ENCODE results near the gene ADGRV1. TPM values are rescaled to one million over a fixed set of nuclear protein-coding genes. Genes with fewer than 3 reads are reported as not detected.
"Not testable (repeated sequence)": the region's sequence is repeated elsewhere in the genome, so short reads cannot be mapped to it uniquely, and the experiment has no call there.

The ADGRV1 gene
- total and polyA plus RNA-seq, 7 experiments from 2014 or later, result 0.32 to 1.1 TPM; not detected in 5

GRCh38 chr5:90675222-90675621 lies 116.6 kb downstream of the ADGRV1 start:
- H3K36me3 ChIP-seq (ENCODE audit: control insufficient read depth in 2 of 3, insufficient read depth in 3 of 3, low read length in 3 of 3), result no peaks in the 10 kb centered on the region
- ChIA-PET POLR2A (no interaction called here), CTCF (no interaction called here)
- no peaks in the 10 kb centered on the region for H3K9me3 Mint-ChIP-seq
- H3K4me1 Mint-ChIP-seq, result no peaks in the 10 kb centered on the region
- no peak for DNase-seq
- H3K27ac Mint-ChIP-seq, result no peak overlapping the region
- intact Hi-C loops (cut with micrococcal nuclease), result no loop called here
- H3K27me3 Mint-ChIP-seq, result peaks cover 0 to 7% (median 0%) of the 10 kb centered on the region in 5 donors
- H3K36me3 Mint-ChIP-seq, result no peaks in the 10 kb centered on the region
- H3K9me3 ChIP-seq (ENCODE audit: control insufficient read depth in 2 of 3, low read length in 3 of 3), result no peaks in the 10 kb centered on the region
- H3K4me1 ChIP-seq (ENCODE audit: control insufficient read depth in 2 of 2, insufficient read depth in 2 of 2, low read length in 2 of 2), result no peaks in the 10 kb centered on the region
- no peak overlapping the region for H3K27ac ChIP-seq (ENCODE audit: low read depth, low read length)
- no peak overlapping the region for H3K4me3 ChIP-seq (ENCODE audit: low read length)
- no peak for ATAC-seq
- H3K27me3 ChIP-seq (ENCODE audit: control insufficient read depth in 2 of 2, insufficient read depth in 2 of 2, low read length in 2 of 2), result no peaks in the 10 kb centered on the region
- no peak overlapping the region for H3K4me3 Mint-ChIP-seq

GRCh38 chr5:90680921-90681563 lies 122.4 kb downstream of the ADGRV1 start:
- DNase-seq, result no peak
- Mint-ChIP-seq H3K9me3 (peaks cover 0 to 5% (median 0%) of the 10 kb centered on the region in 11 donors), H3K27me3 (no peaks in the 10 kb centered on the region), H3K36me3 (no peaks in the 10 kb centered on the region), H3K4me3 (no peak overlapping the region), H3K4me1 (no peaks in the 10 kb centered on the region), H3K27ac (no peak overlapping the region)
- Histone ChIP-seq H3K27ac (ENCODE audit: low read depth, low read length) (no peak overlapping the region), H3K9me3 (ENCODE audit: control insufficient read depth in 2 of 3, low read length in 3 of 3) (no peaks in the 10 kb centered on the region), H3K36me3 (ENCODE audit: control insufficient read depth in 2 of 3, insufficient read depth in 3 of 3, low read length in 3 of 3) (no peaks in the 10 kb centered on the region), H3K4me1 (ENCODE audit: control insufficient read depth in 2 of 2, insufficient read depth in 2 of 2, low read length in 2 of 2) (no peaks in the 10 kb centered on the region), H3K27me3 (ENCODE audit: control insufficient read depth in 2 of 2, insufficient read depth in 2 of 2, low read length in 2 of 2) (no peaks in the 10 kb centered on the region), H3K4me3 (ENCODE audit: low read length) (no peak overlapping the region)
- intact Hi-C loops (cut with micrococcal nuclease), result no loop called here
- ChIA-PET POLR2A (no interaction called here), CTCF (no interaction called here)
- ATAC-seq, result no peak

- ChIA-PET POLR2A (no interaction called here), CTCF (no interaction called here)
- no peaks in the 10 kb centered on the region for H3K36me3 ChIP-seq (ENCODE audit: control insufficient read depth in 2 of 3, insufficient read depth in 3 of 3, low read length in 3 of 3)
- no peaks in the 10 kb centered on the region for H3K27me3 ChIP-seq (ENCODE audit: control insufficient read depth in 2 of 2, insufficient read depth in 2 of 2, low read length in 2 of 2)
- DNase-seq (no peak), ATAC-seq (no peak)
- Mint-ChIP-seq H3K4me3 (no peak overlapping the region), H3K36me3 (no peaks in the 10 kb centered on the region), H3K27me3 (no peaks in the 10 kb centered on the region), H3K9me3 (peaks cover 0 to 5% (median 2%) of the 10 kb centered on the region in 11 donors), H3K4me1 (no peaks in the 10 kb centered on the region), H3K27ac (no peak overlapping the region)
- H3K4me1 ChIP-seq (ENCODE audit: control insufficient read depth in 2 of 2, insufficient read depth in 2 of 2, low read length in 2 of 2), result no peaks in the 10 kb centered on the region
- H3K27ac ChIP-seq (ENCODE audit: low read depth, low read length), result no peak overlapping the region
- no peaks in the 10 kb centered on the region for H3K9me3 ChIP-seq (ENCODE audit: control insufficient read depth in 2 of 3, low read length in 3 of 3)
- H3K4me3 ChIP-seq (ENCODE audit: low read length), result no peak overlapping the region
- intact Hi-C loops (cut with micrococcal nuclease), result no loop called here
These were observed 123.7 kb downstream of the ADGRV1 start for GRCh38 chr5:90682278-90682677.

- Mint-ChIP-seq H3K4me1 (no peaks in the 10 kb centered on the region), H3K27ac (no peak overlapping the region), H3K9me3 (peaks cover 0 to 7% (median 3%) of the 10 kb centered on the region in 11 donors), H3K4me3 (no peak overlapping the region), H3K27me3 (peaks cover 0 to 2% (median 0%) of the 10 kb centered on the region in 5 donors), H3K36me3 (no peaks in the 10 kb centered on the region)
- Histone ChIP-seq H3K27me3 (ENCODE audit: control insufficient read depth in 2 of 2, insufficient read depth in 2 of 2, low read length in 2 of 2) (no peaks in the 10 kb centered on the region), H3K4me3 (ENCODE audit: low read length) (no peak overlapping the region), H3K9me3 (ENCODE audit: control insufficient read depth in 2 of 3, low read length in 3 of 3) (no peaks in the 10 kb centered on the region), H3K4me1 (ENCODE audit: control insufficient read depth in 2 of 2, insufficient read depth in 2 of 2, low read length in 2 of 2) (no peaks in the 10 kb centered on the region), H3K36me3 (ENCODE audit: control insufficient read depth in 2 of 3, insufficient read depth in 3 of 3, low read length in 3 of 3) (no peaks in the 10 kb centered on the region), H3K27ac (ENCODE audit: low read depth, low read length) (no peak overlapping the region)
- DNase-seq, result no peak
- intact Hi-C loops (cut with micrococcal nuclease), result no loop called here
- POLR2A ChIA-PET, result no interaction called here
- CTCF ChIA-PET, result no interaction called here
- no peak for ATAC-seq
These were observed 126.9 kb downstream of the ADGRV1 start for GRCh38 chr5:90685425-90686022.

- ATAC-seq; H3K4me1 Mint-ChIP-seq; H3K36me3 Mint-ChIP-seq; DNase-seq; H3K27me3 ChIP-seq (ENCODE audit: control insufficient read depth in 2 of 2, insufficient read depth in 2 of 2, low read length in 2 of 2); intact Hi-C loops (cut with micrococcal nuclease); POLR2A ChIA-PET; H3K27ac Mint-ChIP-seq; H3K36me3 ChIP-seq (ENCODE audit: control insufficient read depth in 2 of 3, insufficient read depth in 3 of 3, low read length in 3 of 3); H3K27ac ChIP-seq (ENCODE audit: low read depth, low read length); H3K4me3 ChIP-seq (ENCODE audit: low read length); CTCF ChIA-PET; H3K27me3 Mint-ChIP-seq; H3K4me3 Mint-ChIP-seq; H3K9me3 ChIP-seq (ENCODE audit: control insufficient read depth in 2 of 3, low read length in 3 of 3); H3K4me1 ChIP-seq (ENCODE audit: control insufficient read depth in 2 of 2, insufficient read depth in 2 of 2, low read length in 2 of 2): not testable (repeated sequence)
- peaks cover 0 to 11% (median 3%) of the 10 kb centered on the region in 11 donors for H3K9me3 Mint-ChIP-seq
These were observed 127.8 kb downstream of the ADGRV1 start for GRCh38 chr5:90686363-90686762.

- H3K9me3 Mint-ChIP-seq; H3K36me3 Mint-ChIP-seq; H3K4me1 ChIP-seq (ENCODE audit: control insufficient read depth in 2 of 2, insufficient read depth in 2 of 2, low read length in 2 of 2); H3K27me3 Mint-ChIP-seq; DNase-seq; H3K36me3 ChIP-seq (ENCODE audit: control insufficient read depth in 2 of 3, insufficient read depth in 3 of 3, low read length in 3 of 3); ATAC-seq; H3K4me3 Mint-ChIP-seq; POLR2A ChIA-PET; CTCF ChIA-PET; H3K9me3 ChIP-seq (ENCODE audit: control insufficient read depth in 2 of 3, low read length in 3 of 3); H3K27me3 ChIP-seq (ENCODE audit: control insufficient read depth in 2 of 2, insufficient read depth in 2 of 2, low read length in 2 of 2); intact Hi-C loops (cut with micrococcal nuclease); H3K4me3 ChIP-seq (ENCODE audit: low read length); H3K27ac Mint-ChIP-seq; H3K4me1 Mint-ChIP-seq; H3K27ac ChIP-seq (ENCODE audit: low read depth, low read length): not testable (repeated sequence)
These were observed 128.9 kb downstream of the ADGRV1 start for GRCh38 chr5:90687458-90687857.

- Mint-ChIP-seq H3K27ac (no peak overlapping the region), H3K36me3 (no peaks in the 10 kb centered on the region)
- intact Hi-C loops (cut with micrococcal nuclease), result no loop called here
These were observed 130.5 kb downstream of the ADGRV1 start for GRCh38 chr5:90689064-90689463.

More at GRCh38 chr5:90689064-90689463, 130.5 kb downstream of the ADGRV1 start:
- Mint-ChIP-seq H3K27me3 (peaks cover 0 to 6% (median 0%) of the 10 kb centered on the region in 5 donors), H3K4me3 (no peak overlapping the region), H3K4me1 (no peaks in the 10 kb centered on the region), H3K9me3 (peaks cover 0 to 8% (median 3%) of the 10 kb centered on the region in 11 donors)
- CTCF ChIA-PET, result no interaction called here
- H3K4me3 ChIP-seq (ENCODE audit: low read length), result no peak overlapping the region
- ATAC-seq, result no peak
- H3K36me3 ChIP-seq (ENCODE audit: control insufficient read depth in 2 of 3, insufficient read depth in 3 of 3, low read length in 3 of 3), result no peaks in the 10 kb centered on the region
- no peak for DNase-seq
- H3K27ac ChIP-seq (ENCODE audit: low read depth, low read length), result no peak overlapping the region
- POLR2A ChIA-PET, result no interaction called here
- no peaks in the 10 kb centered on the region for H3K9me3 ChIP-seq (ENCODE audit: control insufficient read depth in 2 of 3, low read length in 3 of 3)
- no peaks in the 10 kb centered on the region for H3K4me1 ChIP-seq (ENCODE audit: control insufficient read depth in 2 of 2, insufficient read depth in 2 of 2, low read length in 2 of 2)
- H3K27me3 ChIP-seq (ENCODE audit: control insufficient read depth in 2 of 2, insufficient read depth in 2 of 2, low read length in 2 of 2), result no peaks in the 10 kb centered on the region

Measured in naive thymus-derived CD4-positive, alpha-beta T cell (primary cell).